NT2/D1 (cell line): ENCODE measurements around the gene TMEM209.

Experiments
- DNase-seq: peaks from one replicate; pipeline ENCODE4 v3.0.0-alpha.2; 2011; ENCODE audit warnings: low read depth, low spot score
- H3K27me3 ChIP-seq: 2 replicates; pipeline ENCODE4 v1.6.0; 2011; ENCODE audit warnings: mild to moderate bottlenecking; ENCODE audit not compliant: insufficient read length, insufficient read depth
- H3K36me3 ChIP-seq: 2 replicates; pipeline ENCODE4 v1.6.1; 2011; ENCODE audit warnings: mild to moderate bottlenecking, low read length, mixed read lengths; ENCODE audit not compliant: insufficient read depth, insufficient read length
- H3K4me1 ChIP-seq: 2 replicates; pipeline ENCODE4 v1.5.1; 2011; ENCODE audit not compliant: insufficient read depth, insufficient read length
- H3K4me3 ChIP-seq: 2 replicates; pipeline ENCODE4 v1.5.1; 2011; ENCODE audit warnings: low read depth; ENCODE audit not compliant: insufficient read length
- H3K9ac ChIP-seq: 2 replicates; pipeline ENCODE4 v1.6.0; 2011; ENCODE audit warnings: low read depth; ENCODE audit not compliant: insufficient read length
- H3K9me3 ChIP-seq: 2 replicates; pipeline ENCODE4 v1.5.1; 2011; ENCODE audit warnings: mild to moderate bottlenecking, low read length; ENCODE audit not compliant: insufficient read depth
- SUZ12 ChIP-seq: IDR thresholded peaks from 2 replicates; pipeline ENCODE4 v1.6.1; 2011; ENCODE audit not compliant: insufficient read length, insufficient read depth; ENCODE audit errors: extremely low read depth
- YY1 ChIP-seq: IDR thresholded peaks from 2 replicates; pipeline ENCODE4 v1.6.1; 2011; ENCODE audit not compliant: insufficient read length, insufficient read depth
- ZNF274 ChIP-seq: IDR thresholded peaks from 2 replicates; pipeline ENCODE4 v1.6.1; 2011; ENCODE audit warnings: mild to moderate bottlenecking, low read depth, low read length

The TMEM209 gene

DNA sequence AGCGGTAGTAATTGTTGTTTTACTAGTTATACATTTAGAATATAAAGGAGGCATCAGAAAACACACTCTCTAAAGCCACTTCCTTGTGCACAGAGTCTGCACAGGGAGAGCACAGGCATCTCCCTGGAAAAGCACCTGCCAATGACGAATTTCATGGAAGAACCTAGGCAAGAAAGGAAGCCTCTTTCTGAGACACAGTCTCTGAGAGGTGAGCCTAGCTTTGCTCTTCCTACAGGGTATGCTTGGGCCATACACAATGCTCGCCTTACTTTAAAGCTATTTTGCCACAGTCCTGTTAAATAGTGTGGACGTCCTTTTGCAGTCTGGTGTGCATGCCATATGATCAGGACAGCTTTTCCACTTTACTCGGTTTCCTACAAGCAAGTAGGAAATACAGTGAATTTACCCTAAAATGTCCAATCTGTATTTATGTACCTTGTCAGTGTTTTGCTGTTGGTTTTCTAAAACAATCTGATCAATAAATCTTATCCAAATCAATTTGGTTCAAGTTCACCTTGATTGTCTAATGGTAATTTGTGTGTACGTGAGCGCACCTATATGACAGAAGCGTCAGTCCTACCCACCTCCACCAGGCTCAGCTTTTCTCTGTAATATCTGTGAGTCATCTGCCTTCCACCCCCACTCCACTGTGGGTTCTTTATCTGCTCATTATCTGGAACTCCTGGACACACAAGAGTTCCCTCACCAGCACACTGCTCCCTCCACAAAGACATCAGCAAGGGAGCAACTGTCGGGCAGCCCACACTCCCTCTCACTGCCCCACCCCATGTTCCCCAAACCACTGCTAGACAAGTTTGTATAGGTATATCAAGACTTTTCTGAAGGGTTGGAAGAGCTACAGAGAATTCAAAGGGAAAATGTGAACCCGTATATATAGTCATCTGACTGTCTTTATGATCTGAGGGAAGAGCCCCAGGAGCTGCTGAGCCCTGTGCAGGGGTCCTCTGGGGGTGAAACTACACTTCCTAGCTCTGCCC, 69.7 kb downstream of the TMEM209 start:
- peaks cover 6% of the 10 kb centered on the region for H3K4me1 ChIP-seq
- TF ChIP-seq SUZ12 (no peak), ZNF274 (no peak), YY1 (no peak)
- H3K9ac ChIP-seq, result no peak overlapping the region
- no peak overlapping the region for H3K4me3 ChIP-seq
- H3K27me3 ChIP-seq, result no peaks in the 10 kb centered on the region
- DNase-seq, result no peak
- peaks cover under 1% of the 10 kb centered on the region for H3K36me3 ChIP-seq
- no peaks in the 10 kb centered on the region for H3K9me3 ChIP-seq

DNA sequence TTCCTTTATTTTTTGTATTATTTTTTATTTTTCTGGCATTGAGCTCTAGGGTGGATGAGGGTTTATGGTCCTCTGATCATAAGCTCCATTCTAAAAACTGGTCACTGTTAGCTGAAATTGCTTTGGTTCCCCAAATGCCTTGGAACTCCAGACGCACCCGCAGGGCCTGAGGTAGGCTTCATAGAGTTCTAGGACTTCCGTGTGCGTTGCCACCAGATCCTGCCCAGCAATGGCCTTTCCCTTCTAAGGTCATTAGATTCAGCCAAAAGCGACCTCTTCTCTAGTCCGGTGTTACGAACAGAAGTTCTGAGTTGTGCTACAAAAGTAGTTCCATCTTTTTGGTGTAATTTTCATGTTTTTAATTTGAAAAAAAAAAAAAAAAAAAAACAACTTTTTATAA, 70.5 kb downstream of the TMEM209 start:
- Histone ChIP-seq H3K36me3 (peaks cover 3% of the 10 kb centered on the region), H3K27me3 (no peaks in the 10 kb centered on the region), H3K4me1 (peaks cover 5% of the 10 kb centered on the region), H3K4me3 (no peak overlapping the region), H3K9ac (no peak overlapping the region), H3K9me3 (no peaks in the 10 kb centered on the region)
- TF ChIP-seq SUZ12 (no peak), YY1 (no peak), ZNF274 (no peak)
- no peak for DNase-seq

- Histone ChIP-seq H3K9ac (no peak overlapping the region), H3K4me3 (no peak overlapping the region), H3K36me3 (peaks cover 3% of the 10 kb centered on the region), H3K9me3 (no peaks in the 10 kb centered on the region), H3K27me3 (no peaks in the 10 kb centered on the region), H3K4me1 (no peaks in the 10 kb centered on the region)
- no peak for DNase-seq
- TF ChIP-seq YY1 (no peak), SUZ12 (no peak), ZNF274 (no peak)
Measured at GRCh38 chr7:130134106-130134636, 71.0 kb downstream of the TMEM209 start.

- Histone ChIP-seq H3K9ac (no peak overlapping the region), H3K4me1 (no peaks in the 10 kb centered on the region), H3K9me3 (no peaks in the 10 kb centered on the region), H3K4me3 (no peak overlapping the region), H3K27me3 (no peaks in the 10 kb centered on the region), H3K36me3 (peaks cover 3% of the 10 kb centered on the region)
- TF ChIP-seq YY1 (no peak), ZNF274 (no peak), SUZ12 (no peak)
- DNase-seq, result no peak
Measured at GRCh38 chr7:130133029-130133782, 72.0 kb downstream of the TMEM209 start.

- no peaks in the 10 kb centered on the region for H3K9me3 ChIP-seq
- H3K4me1 ChIP-seq, result no peaks in the 10 kb centered on the region
- peaks cover 3% of the 10 kb centered on the region for H3K36me3 ChIP-seq
- no peak overlapping the region for H3K9ac ChIP-seq
- no peak for DNase-seq
- H3K4me3 ChIP-seq, result no peak overlapping the region
- no peak for TF ChIP-seq YY1
- no peak for TF ChIP-seq SUZ12
- no peaks in the 10 kb centered on the region for H3K27me3 ChIP-seq
Measured at GRCh38 chr7:130131964-130132875, 73.0 kb downstream of the TMEM209 start.

- Histone ChIP-seq H3K4me1 (no peaks in the 10 kb centered on the region), H3K27me3 (no peaks in the 10 kb centered on the region), H3K9ac (no peak overlapping the region), H3K4me3 (no peak overlapping the region), H3K36me3 (peaks cover 3% of the 10 kb centered on the region), H3K9me3 (no peaks in the 10 kb centered on the region)
- DNase-seq, result no peak
- TF ChIP-seq SUZ12 (no peak), YY1 (no peak), ZNF274 (no peak)
Measured at GRCh38 chr7:130131191-130131834, 73.9 kb downstream of the TMEM209 start.
